Liver (tissue), 9 donors: Measurements from ENCODE around the gene TM9SF3. TPM values are rescaled to one million over a fixed set of nuclear protein-coding genes. Genes with fewer than 3 reads are reported as not detected.

ENCODE experiments used
- DNase-seq: peaks from one replicate; pipeline ENCODE4 v3.0.0-alpha.2; 2017; ENCODE audit warnings: low spot score
- H3K27ac ChIP-seq, 2 donors: one replicate each; pipeline ENCODE4 v1.7.0; 2013; ENCODE audit warnings: inconsistent platforms in 2 of 2, low read length in 2 of 2, control low read depth in 1 of 2, low read depth in 1 of 2, mild to moderate bottlenecking in 1 of 2
- H3K27me3 ChIP-seq, 4 donors: one replicate each; pipeline versions ENCODE4 v1.6.1 to v1.7.0; 2013; ENCODE audit warnings: low read length in 3 of 4, inconsistent platforms in 1 of 4, mild to moderate bottlenecking in 1 of 4, moderate library complexity in 1 of 4; ENCODE audit not compliant: control insufficient read depth in 4 of 4, insufficient read depth in 4 of 4
- H3K36me3 ChIP-seq, 4 donors: one replicate each; pipeline versions ENCODE4 v1.6.1 to v1.7.0; 2013; ENCODE audit warnings: low read length in 3 of 4, mild to moderate bottlenecking in 3 of 4, low read depth in 1 of 4, moderate library complexity in 1 of 4; ENCODE audit not compliant: control insufficient read depth in 4 of 4, insufficient read depth in 3 of 4
- H3K4me1 ChIP-seq, 4 donors: one replicate each; pipeline versions ENCODE4 v1.6.1 to v1.7.0; 2013; ENCODE audit warnings: low read length in 3 of 4, mild to moderate bottlenecking in 3 of 4, moderate library complexity in 1 of 4; ENCODE audit not compliant: control insufficient read depth in 4 of 4, insufficient read depth in 4 of 4
- H3K4me3 ChIP-seq, 3 donors: one replicate each; pipeline versions ENCODE4 v1.6.1 to v1.7.0; 2013; ENCODE audit warnings: low read length in 3 of 3, control low read depth in 1 of 3, low read depth in 1 of 3, mild to moderate bottlenecking in 1 of 3
- H3K9ac ChIP-seq, 2 donors: one replicate each; pipeline ENCODE4 v1.7.0; 2013; ENCODE audit warnings: low read length in 2 of 2, mild to moderate bottlenecking in 2 of 2, moderate library complexity in 2 of 2, control low read depth in 1 of 2, low read depth in 1 of 2
- H3K9me3 ChIP-seq, 4 donors: one replicate each; pipeline versions ENCODE4 v1.6.1 to v1.7.0; 2013; ENCODE audit warnings: low read length in 3 of 4; ENCODE audit not compliant: control insufficient read depth in 4 of 4
- ATF3 ChIP-seq: IDR thresholded peaks from 2 replicates; pipeline ENCODE4 v1.6.1; 2016; ENCODE audit warnings: antibody characterized with exemption
- CTCF ChIP-seq: fragments of 150-350 bp; IDR thresholded peaks from 2 replicates; pipeline ENCODE4 v1.5.1; 2017; ENCODE audit warnings: improper control_type of control experiment, low read depth, low read length; ENCODE audit not compliant: missing input control
- EGR1 ChIP-seq, 2 donors: IDR thresholded peaks; 2 replicates each; pipeline ENCODE4 v1.6.1; 2016 to 2018; ENCODE audit warnings: antibody characterized with exemption in 2 of 2, low read depth in 2 of 2
- FOXA1 ChIP-seq: IDR thresholded peaks from 2 replicates; pipeline ENCODE4 v1.6.1; 2016; ENCODE audit warnings: antibody characterized with exemption
- FOXA2 ChIP-seq: IDR thresholded peaks from 2 replicates; pipeline ENCODE4 v1.6.1; 2016; ENCODE audit warnings: antibody characterized with exemption
- GABPA ChIP-seq, 2 donors: IDR thresholded peaks in 1 of 2; conservative IDR thresholded peaks in 1 of 2; 2 replicates each; pipeline ENCODE4 v1.6.1; 2016; ENCODE audit warnings: antibody characterized with exemption in 2 of 2, mild to moderate bottlenecking in 1 of 2, moderate library complexity in 1 of 2
- HNF4A ChIP-seq, 2 donors: conservative IDR thresholded peaks; 2 replicates each; pipeline ENCODE4 v1.6.1; 2016; ENCODE audit warnings: antibody characterized with exemption in 2 of 2, mild to moderate bottlenecking in 2 of 2
- HNF4G ChIP-seq: IDR thresholded peaks from 2 replicates; pipeline ENCODE4 v1.6.1; 2016; ENCODE audit warnings: antibody characterized with exemption
- JUND ChIP-seq, 2 donors: IDR thresholded peaks; 2 replicates each; pipeline ENCODE4 v1.6.1; 2016; ENCODE audit warnings: antibody characterized with exemption in 2 of 2
- MAX ChIP-seq: IDR thresholded peaks from 2 replicates; pipeline ENCODE4 v1.6.1; 2016; ENCODE audit warnings: antibody characterized with exemption
- NR2F2 ChIP-seq: IDR thresholded peaks from 2 replicates; pipeline ENCODE4 v1.6.1; 2016; ENCODE audit warnings: antibody characterized with exemption
- RAD21 ChIP-seq, 2 donors: IDR thresholded peaks; 2 replicates each; pipeline ENCODE4 v1.6.1; 2016; ENCODE audit warnings: antibody characterized with exemption in 2 of 2, mild to moderate bottlenecking in 2 of 2
- REST ChIP-seq: IDR thresholded peaks from 2 replicates; pipeline ENCODE4 v1.6.1; 2016; ENCODE audit warnings: antibody characterized with exemption, mild to moderate bottlenecking
- RXRA ChIP-seq, 2 donors: IDR thresholded peaks; 2 replicates each; pipeline ENCODE4 v1.6.1; 2017 to 2018; ENCODE audit warnings: antibody characterized with exemption in 2 of 2, mild to moderate bottlenecking in 1 of 2
- SP1 ChIP-seq: IDR thresholded peaks from 2 replicates; pipeline ENCODE4 v1.6.1; 2018; ENCODE audit warnings: antibody characterized with exemption, mild to moderate bottlenecking
- TAF1 ChIP-seq: conservative IDR thresholded peaks from 2 replicates; pipeline ENCODE4 v1.6.1; 2016; ENCODE audit warnings: antibody characterized with exemption, mild to moderate bottlenecking
- YY1 ChIP-seq: IDR thresholded peaks from 2 replicates; pipeline ENCODE4 v1.6.1; 2016; ENCODE audit warnings: antibody characterized with exemption, mild to moderate bottlenecking
- ZBTB33 ChIP-seq: IDR thresholded peaks from 2 replicates; pipeline ENCODE4 v1.6.1; 2016; ENCODE audit warnings: antibody characterized with exemption
- WGBS: extraction: QIAGEN DNeasy Blood & Tissue Kit; methylation state at CpG from one replicate; pipeline ENCODE4 v1.1.7; 2013; 5-methylcytosine and 5-hydroxymethylcytosine counted together
- polyA plus RNA-seq, 2 donors: library from polyadenylated mRNA; stranded (reverse) in 1 of 2; unstranded in 1 of 2; fragments of 200-250 nt in 1 of 2; fragments of >200 nt in 1 of 2; fragmentation: Nextera tagmentation in 1 of 2; extraction: Ambion mirVana in 1 of 2; gene quantifications; one replicate each; pipeline versions ENCODE4 v1.2.1 to v1.2.3, GENCODE V29; 2013 to 2015
- total RNA-seq, 2 donors: library from RNA; depleted of rRNA; stranded (reverse); fragments of >200 nt; gene quantifications; one replicate each; pipeline ENCODE4 v1.2.3, GENCODE V29; 2014
- donor health status: healthy.
- donor health status: healthy.
- donor health status: healthy.
- donor health status: healthy.
- donor health status: healthy.

TM9SF3 gene
- total and polyA plus RNA-seq, 4 donors: 20.5 to 115 (median 55.4) TPM

- no peak overlapping the region for H3K27ac ChIP-seq
- 87% methylated on average over 3 of the region's 3 CpGs for WGBS
- DNase-seq: peak; percentile 30
- TF ChIP-seq ZBTB33 (no peak), FOXA1 (no peak), SP1 (no peak), RXRA (IDR thresholded peaks at IDR 0.05) (no peak), FOXA2 (no peak), MAX (no peak), YY1 (no peak), REST (no peak), HNF4A (conservative IDR thresholded peaks at IDR 0.05) (no peak), CTCF (no peak), RAD21 (IDR thresholded peaks at IDR 0.05) (no peak), ATF3 (no peak), EGR1 (IDR thresholded peaks at IDR 0.05; ENCODE audit: low read depth in 2 of 2) (no peak), GABPA (IDR thresholded peaks at IDR 0.05 in 1 of 2, conservative IDR thresholded peaks at IDR 0.05 in 1 of 2) (no peak), HNF4G (no peak), JUND (IDR thresholded peaks at IDR 0.05) (no peak), NR2F2 (no peak), TAF1 (no peak)
- H3K36me3 ChIP-seq: peaks cover 8 to 52% (median 31%) of the 10 kb centered on the region in 4 donors
- H3K4me1 ChIP-seq: no peaks in the 10 kb centered on the region
- H3K27me3 ChIP-seq: no peaks in the 10 kb centered on the region
- H3K9me3 ChIP-seq: no peaks in the 10 kb centered on the region
- no peak overlapping the region for H3K9ac ChIP-seq
- H3K4me3 ChIP-seq: no peak overlapping the region
Observed at GRCh38 chr10:96608262-96608661, 21.4 kb upstream of the TM9SF3 start.
